Activated CD8-positive, alpha-beta T cell treated with anti-CD3 and anti-CD28 coated beads for 36 hours (primary cell): ENCODE data around the gene CILP. TPM values are rescaled to one million over a fixed set of nuclear protein-coding genes. Genes with fewer than 3 reads are reported as not detected.

Experiments
- ATAC-seq: fragments of 200-7000 bp; cut with Tn5 transposase; one replicate; pipeline ENCODE4 v1.10.0; 2021; ENCODE audit warnings: mild to moderate bottlenecking, moderate library complexity
- CTCF ChIA-PET: fragments of 350-600 bp; sonication (Branson Sonifier 250); formaldehyde crosslinking; loops from one replicate; lab custom pipeline; 2021; ENCODE audit warnings: antibody characterized with exemption; lab: Charles Lee
- POLR2A ChIA-PET: fragments of 350-600 bp; sonication (Branson Sonifier 250); formaldehyde crosslinking; loops from one replicate; lab custom pipeline; 2021; ENCODE audit warnings: antibody characterized with exemption; lab: Charles Lee
- DNase-seq: peaks from one replicate; pipeline ENCODE4 v3.0.0-alpha.2; 2020
- H3K27ac Mint-ChIP-seq: one replicate; pipeline ENCODE4 v1.8.0; 2021; ENCODE audit warnings: mild to moderate bottlenecking, mixed read lengths
- H3K27me3 Mint-ChIP-seq: one replicate; pipeline ENCODE4 v1.8.0; 2021; ENCODE audit warnings: mixed read lengths
- H3K36me3 Mint-ChIP-seq: one replicate; pipeline ENCODE4 v1.8.0; 2021; ENCODE audit warnings: low read depth, mixed read lengths
- H3K4me1 Mint-ChIP-seq: one replicate; pipeline ENCODE4 v1.8.0; 2021; ENCODE audit warnings: low read depth, mixed read lengths
- H3K4me3 Mint-ChIP-seq: one replicate; pipeline ENCODE4 v1.8.0; 2021; ENCODE audit warnings: mild to moderate bottlenecking, moderate library complexity, mixed read lengths
- H3K9me3 Mint-ChIP-seq: one replicate; pipeline ENCODE4 v1.8.0; 2021; ENCODE audit warnings: mixed read lengths
- CTCF ChIP-seq: fragments of 200-600 bp; IDR thresholded peaks from one replicate; pipeline ENCODE4 v1.8.0; 2022; ENCODE audit warnings: antibody characterized with exemption, mild to moderate bottlenecking
- intact Hi-C: fragments of 100-400 bp; cut with micrococcal nuclease; formaldehyde crosslinking; loops from one replicate; pipeline ENCODE4 v1.10.0; 2022
- total RNA-seq, 2 experiments: library from RNA; stranded (reverse); gene quantifications; one replicate each; pipeline ENCODE4 v1.2.3, GENCODE V29; 2021

Gene CILP
- not detected for total RNA-seq

DNA sequence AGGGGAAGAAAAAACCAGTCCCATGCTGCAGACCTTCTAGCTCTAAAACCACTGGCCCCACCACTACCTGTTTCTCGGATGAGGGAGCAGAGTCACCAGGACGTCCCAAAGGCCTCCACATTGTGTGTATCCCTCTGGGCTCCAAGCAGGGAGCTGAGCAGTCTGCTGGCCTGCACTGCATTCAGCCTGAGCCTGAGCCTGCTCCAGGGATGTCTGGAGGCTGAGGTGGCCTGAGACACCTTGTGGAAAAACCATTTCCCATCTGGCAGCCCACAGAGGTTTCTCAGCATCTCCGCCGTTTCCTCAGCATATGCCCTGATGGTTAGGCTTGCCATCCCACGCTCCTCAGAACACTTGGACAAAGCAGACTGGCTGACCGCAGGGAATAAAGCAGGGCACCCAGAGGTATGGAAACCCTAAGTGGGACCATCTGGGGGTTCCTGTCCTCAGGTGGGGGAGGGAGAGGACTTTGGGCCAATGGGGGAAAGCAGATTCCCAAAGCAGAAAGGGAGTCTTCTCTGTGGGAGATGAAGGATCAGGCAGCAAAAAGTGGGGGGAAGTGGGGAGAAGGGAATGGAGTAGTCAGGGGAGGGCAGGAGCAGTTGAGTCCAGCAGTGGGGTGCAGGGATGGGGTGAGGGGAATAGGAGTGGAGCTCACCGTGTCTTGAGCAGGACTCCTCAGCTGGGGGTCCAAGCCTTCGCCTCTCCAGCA lies at the start of gene CILP:
Gene CILP (minus strand): TSS at position 704 of the 712 bp plus-strand sequence. CDS start 1,718 bp downstream, outside the sequence.
- Mint-ChIP-seq H3K4me3 (no peak within 1 kb of the TSS), H3K27ac (no peak within 1 kb of the TSS), H3K4me1 (peaks cover 5% of the 10 kb centered on the region), H3K9me3 (no peaks in the 10 kb centered on the region), H3K36me3 (no peaks in the 10 kb centered on the region), H3K27me3 (no peaks in the 10 kb centered on the region)
- no peak for DNase-seq
- intact Hi-C loops: no loop called here
- ChIA-PET CTCF (interaction anchor here (0.8 to 2.0 kb wide), 10 partner anchors 9 to 87 kb away, joined by 3 to 10 read pairs (median 4); partner anchors contain the start of gene PARP16), POLR2A (interaction anchor here (0.9 to 1.1 kb wide), 3 partner anchors 8 to 94 kb away, joined by 3 to 4 read pairs (median 4); partner anchors contain the start of gene RNU5B-1)
- ATAC-seq: no peak
- TF ChIP-seq CTCF: no peak

DNA sequence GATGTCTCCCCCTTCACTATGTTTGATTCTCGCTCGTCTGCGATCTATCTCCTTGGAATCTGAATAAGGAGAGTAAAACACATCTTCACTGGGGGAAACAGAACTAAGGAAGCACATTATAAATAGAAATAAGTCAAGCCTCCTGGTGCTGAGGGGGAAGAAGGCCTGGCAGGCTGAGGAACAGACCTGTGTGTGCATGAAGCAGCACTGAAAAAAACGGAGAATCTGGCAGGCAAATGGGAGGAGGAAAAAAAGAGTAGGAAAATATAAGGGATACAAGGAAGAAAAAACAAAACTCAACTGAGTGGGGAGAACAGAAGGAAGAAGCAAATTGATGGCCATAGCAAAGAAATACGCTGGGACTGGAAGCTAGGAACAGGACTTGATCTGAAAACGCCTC lies 49.7 kb upstream of the CILP start:
- POLR2A ChIA-PET: no interaction called here
- CTCF ChIA-PET: interaction anchor here (1.4 kb wide), 1 partner anchor 10 kb away, joined by 3 read pairs; no protein-coding TSS in a partner anchor
- intact Hi-C loops: no loop called here
- Mint-ChIP-seq H3K4me1 (no peaks in the 10 kb centered on the region), H3K4me3 (no peak overlapping the region), H3K36me3 (peaks cover 26% of the 10 kb centered on the region), H3K27ac (no peak overlapping the region), H3K27me3 (no peaks in the 10 kb centered on the region), H3K9me3 (no peaks in the 10 kb centered on the region)
- DNase-seq (no peak), ATAC-seq (no peak)
- no peak for TF ChIP-seq CTCF

GRCh38 chr15:65259367-65259797 lies 48.1 kb upstream of the CILP start:
- Mint-ChIP-seq H3K9me3 (no peaks in the 10 kb centered on the region), H3K36me3 (peaks cover 26% of the 10 kb centered on the region), H3K27me3 (no peaks in the 10 kb centered on the region), H3K4me3 (no peak overlapping the region), H3K4me1 (no peaks in the 10 kb centered on the region), H3K27ac (no peak overlapping the region)
- DNase-seq (no peak), ATAC-seq (no peak)
- intact Hi-C loops: no loop called here
- ChIA-PET CTCF (interaction anchor here (2.4 kb wide), 1 partner anchor 19 kb away, joined by 7 read pairs; no protein-coding TSS in a partner anchor), POLR2A (interaction anchor here (1.4 kb wide), 1 partner anchor 11 kb away, joined by 3 read pairs; no protein-coding TSS in a partner anchor)
- no peak for TF ChIP-seq CTCF

DNA sequence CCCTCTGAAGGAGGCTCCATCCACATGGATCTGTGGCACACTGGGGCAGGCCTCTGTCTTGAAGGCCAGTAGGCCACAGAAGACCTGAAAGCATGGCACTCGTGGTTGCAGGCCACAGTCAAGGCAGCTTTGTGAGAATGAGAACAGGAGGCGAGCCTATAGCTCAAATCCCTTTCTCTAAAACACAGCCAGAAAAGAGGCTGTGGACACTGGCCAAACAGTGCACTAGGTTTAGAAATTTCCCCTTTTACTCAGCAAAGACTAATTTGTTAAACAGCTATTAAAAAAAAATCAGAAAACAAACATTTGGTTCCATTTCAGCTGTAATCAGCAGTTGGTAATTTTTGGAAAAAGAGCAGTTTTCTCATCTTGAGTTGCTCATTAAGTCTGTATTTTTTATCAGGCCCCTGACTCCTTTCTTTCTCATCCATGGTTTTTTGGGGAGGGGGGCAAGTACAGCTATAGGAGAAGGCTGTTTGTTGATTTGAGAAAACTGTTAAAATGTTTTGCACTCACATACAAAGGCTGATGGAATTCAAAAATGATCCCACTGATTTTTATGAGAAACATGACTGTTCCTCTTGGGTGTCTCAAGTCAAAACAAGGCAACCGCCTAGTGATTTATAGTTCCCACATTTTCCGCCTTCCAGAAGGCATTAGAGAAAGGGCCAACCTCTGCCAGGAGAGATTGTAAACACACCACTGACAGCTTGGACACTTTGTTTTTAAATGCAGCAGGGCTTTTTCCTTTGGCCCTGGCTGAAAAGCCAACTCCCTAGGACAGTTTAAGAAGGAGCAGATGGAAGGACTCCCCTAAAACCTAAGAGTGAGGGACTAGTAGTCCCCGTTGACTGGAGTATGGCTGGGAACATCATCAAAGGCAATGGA lies 47.3 kb upstream of the CILP start:
- no peaks in the 10 kb centered on the region for H3K9me3 Mint-ChIP-seq
- no peak overlapping the region for H3K4me3 Mint-ChIP-seq
- CTCF ChIA-PET: interaction anchor here (0.6 to 2.4 kb wide), 4 partner anchors 9 to 50 kb away, joined by 3 to 7 read pairs (median 4); no protein-coding TSS in a partner anchor
- H3K27ac Mint-ChIP-seq: no peak overlapping the region
- no peak for TF ChIP-seq CTCF
- DNase-seq (no peak), ATAC-seq (no peak)
- intact Hi-C loops: no loop called here
- no peaks in the 10 kb centered on the region for H3K4me1 Mint-ChIP-seq
- H3K27me3 Mint-ChIP-seq: no peaks in the 10 kb centered on the region
- POLR2A ChIA-PET: interaction anchor here (1.4 kb wide), 1 partner anchor 12 kb away, joined by 3 read pairs; no protein-coding TSS in a partner anchor
- H3K36me3 Mint-ChIP-seq: peaks cover 29% of the 10 kb centered on the region
